Uterus (tissue), 4 donors: Measurements from ENCODE around the gene LASP1. TPM values are rescaled to one million over a fixed set of nuclear protein-coding genes. Genes with fewer than 3 reads are reported as not detected.

Source experiments
- DNase-seq, 2 donors: peaks; one replicate each; pipeline ENCODE4 v3.0.0-alpha.2; 2019 to 2020
- H3K27ac ChIP-seq, 2 donors: fragments of 200-600 bp; sonication (generic); 1 replicate in 1 of 2; 2 replicates in 1 of 2; pipeline ENCODE4 v1.5.1; 2016 to 2018
- H3K27me3 ChIP-seq, 2 donors: fragments of 200-600 bp; sonication (generic); one replicate each; pipeline ENCODE4 v1.5.1; 2018 to 2019; ENCODE audit warnings: control low read depth in 1 of 2
- H3K36me3 ChIP-seq, 2 donors: fragments of 200-600 bp; sonication (generic); one replicate each; pipeline ENCODE4 v1.5.1; 2019; ENCODE audit warnings: control low read depth in 1 of 2
- H3K4me1 ChIP-seq, 2 donors: fragments of 200-600 bp; sonication (generic); one replicate each; pipeline ENCODE4 v1.5.1; 2018 to 2019; ENCODE audit warnings: control low read depth in 1 of 2
- H3K4me3 ChIP-seq, 2 donors: fragments of 200-600 bp; sonication (generic); 1 replicate in 1 of 2; 2 replicates in 1 of 2; pipeline ENCODE4 v1.5.1; 2018 to 2019; ENCODE audit warnings: mild to moderate bottlenecking in 1 of 2
- H3K9me3 ChIP-seq, 2 donors: fragments of 200-600 bp; sonication (generic); one replicate each; pipeline ENCODE4 v1.5.1; 2019; ENCODE audit warnings: control low read depth in 1 of 2
- CTCF ChIP-seq, 4 experiments: fragments of 200-600 bp in 2 of 4; fragments of 450-650 bp in 2 of 4; sonication (generic) in 2 of 4; IDR thresholded peaks; one replicate each; pipeline ENCODE4 v1.5.1; 2016 to 2019; ENCODE audit warnings: antibody characterized with exemption in 4 of 4, mild to moderate bottlenecking in 2 of 4, moderate library complexity in 1 of 4
- POLR2A ChIP-seq, 2 donors: fragments of 450-650 bp; IDR thresholded peaks; one replicate each; pipeline ENCODE4 v1.6.1; 2016; ENCODE audit warnings: antibody characterized with exemption in 2 of 2, mild to moderate bottlenecking in 1 of 2, moderate library complexity in 1 of 2
- intact Hi-C: fragments of 100-400 bp; cut with DNase I; formaldehyde crosslinking; loops from one replicate; pipeline ENCODE4 v1.15.1; 2023; ENCODE audit warnings: low total_unique reads
- total RNA-seq, 4 donors: library from RNA; depleted of rRNA in 3 of 4; stranded (reverse); fragments of >200 nt in 3 of 4; gene quantifications; one replicate each; pipeline versions ENCODE4 v1.1.0 to v1.2.4, GENCODE V29; 2014 to 2023
- donor health status: DM: yes; HTN: yes; CAD: no.

Gene LASP1
- total RNA-seq, 4 donors from 2014 or later = 21.2 to 119 (median 58.2) TPM

GRCh38 chr17:38891441-38891840 lies 21.6 kb downstream of the LASP1 start:
- DNase-seq = no peak
- Histone ChIP-seq H3K36me3 (no peaks in the 10 kb centered on the region), H3K27me3 (no peaks in the 10 kb centered on the region), H3K27ac (no peak overlapping the region), H3K9me3 (no peaks in the 10 kb centered on the region), H3K4me3 (no peak overlapping the region), H3K4me1 (peaks cover 5 to 17% of the 10 kb centered on the region in 2 donors)
- intact Hi-C loops = no loop called here
- TF ChIP-seq CTCF (IDR thresholded peaks at IDR 0.05) (no peak), POLR2A (IDR thresholded peaks at IDR 0.05) (no peak)

GRCh38 chr17:38892083-38892482 lies 22.2 kb downstream of the LASP1 start:
- DNase-seq = no peak
- no peaks in the 10 kb centered on the region for H3K27me3 ChIP-seq
- no peaks in the 10 kb centered on the region for H3K9me3 ChIP-seq
- H3K4me1 ChIP-seq = peaks cover 0 to 21% of the 10 kb centered on the region in 2 donors
- intact Hi-C loops = no loop called here
- no peak overlapping the region for H3K27ac ChIP-seq
- H3K4me3 ChIP-seq = no peak overlapping the region
- TF ChIP-seq POLR2A (IDR thresholded peaks at IDR 0.05) (no peak), CTCF (IDR thresholded peaks at IDR 0.05) (no peak)
- no peaks in the 10 kb centered on the region for H3K36me3 ChIP-seq

GRCh38 chr17:38892620-38893019 lies 22.8 kb downstream of the LASP1 start:
- Histone ChIP-seq H3K27ac (no peak overlapping the region), H3K36me3 (no peaks in the 10 kb centered on the region), H3K4me3 (no peak overlapping the region), H3K4me1 (peaks cover 3 to 23% of the 10 kb centered on the region in 2 donors), H3K9me3 (no peaks in the 10 kb centered on the region), H3K27me3 (no peaks in the 10 kb centered on the region)
- TF ChIP-seq POLR2A (IDR thresholded peaks at IDR 0.05) (no peak), CTCF (IDR thresholded peaks at IDR 0.05) (no peak)
- intact Hi-C loops = no loop called here
- no peak for DNase-seq

- Histone ChIP-seq H3K9me3 (no peaks in the 10 kb centered on the region), H3K4me3 (no peak overlapping the region), H3K27me3 (no peaks in the 10 kb centered on the region), H3K27ac (peak overlapping the region; percentile 44 to 49), H3K4me1 (peaks cover 3 to 23% of the 10 kb centered on the region in 2 donors), H3K36me3 (no peaks in the 10 kb centered on the region)
- intact Hi-C loops = no loop called here
- TF ChIP-seq POLR2A (IDR thresholded peaks at IDR 0.05) (no peak), CTCF (IDR thresholded peaks at IDR 0.05) (no peak)
- DNase-seq = no peak
Measured at GRCh38 chr17:38893113-38893512, 23.3 kb downstream of the LASP1 start.

GRCh38 chr17:38893607-38894006 lies 23.7 kb downstream of the LASP1 start:
- TF ChIP-seq CTCF (IDR thresholded peaks at IDR 0.05) (no peak), POLR2A (IDR thresholded peaks at IDR 0.05) (no peak)
- H3K9me3 ChIP-seq = no peaks in the 10 kb centered on the region
- DNase-seq = no peak
- H3K4me1 ChIP-seq = peaks cover 6 to 27% of the 10 kb centered on the region in 2 donors
- H3K36me3 ChIP-seq = no peaks in the 10 kb centered on the region
- intact Hi-C loops = no loop called here
- no peaks in the 10 kb centered on the region for H3K27me3 ChIP-seq
- peak overlapping the region; percentile 44 to 49 for H3K27ac ChIP-seq
- H3K4me3 ChIP-seq = no peak overlapping the region
